ENCODE measurements around the gene ASCL1.

GRCh38 chr12:102956738-102957327, 641 bp upstream of the ASCL1 start:
- TF ChIP-seq CTCF (IDR thresholded peaks at IDR 0.05) (no peak), POLR2A (IDR thresholded peaks at IDR 0.05) (no peak)
